Colon (tissue), 2 donors: ENCODE measurements around the gene TLE1.

Experiments
- FAIRE-seq: peaks from 2 replicates; lab custom pipeline; 2012; peaks lifted over from hg19 to GRCh38; lab: Jason Lieb, UNC
- donor health status: control.
- donor health status: control.

TLE1 gene

GRCh38 chr9:81573415-81574321 is 115.7 kb downstream of the TLE1 start:
- FAIRE-seq, result no peak

DNA sequence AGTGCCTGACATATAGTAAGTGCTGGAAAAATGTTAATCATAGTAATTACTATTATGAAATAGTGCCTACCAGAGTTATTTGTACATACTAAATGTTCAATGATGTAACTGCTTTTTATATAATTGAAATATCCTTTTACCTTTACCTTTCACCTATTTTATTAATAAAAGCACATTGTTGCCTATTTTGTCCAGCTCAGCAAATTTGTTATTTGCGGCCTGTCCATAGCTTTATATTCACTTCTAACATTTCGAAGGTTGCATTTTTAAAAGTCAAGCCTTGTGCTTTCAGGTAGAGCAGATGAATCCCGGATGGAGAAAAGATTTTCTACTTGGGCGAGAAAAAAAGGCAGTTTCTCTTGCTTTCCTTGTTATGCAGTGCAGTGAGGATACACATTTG is 119.3 kb downstream of the TLE1 start:
- FAIRE-seq, result no peak

DNA sequence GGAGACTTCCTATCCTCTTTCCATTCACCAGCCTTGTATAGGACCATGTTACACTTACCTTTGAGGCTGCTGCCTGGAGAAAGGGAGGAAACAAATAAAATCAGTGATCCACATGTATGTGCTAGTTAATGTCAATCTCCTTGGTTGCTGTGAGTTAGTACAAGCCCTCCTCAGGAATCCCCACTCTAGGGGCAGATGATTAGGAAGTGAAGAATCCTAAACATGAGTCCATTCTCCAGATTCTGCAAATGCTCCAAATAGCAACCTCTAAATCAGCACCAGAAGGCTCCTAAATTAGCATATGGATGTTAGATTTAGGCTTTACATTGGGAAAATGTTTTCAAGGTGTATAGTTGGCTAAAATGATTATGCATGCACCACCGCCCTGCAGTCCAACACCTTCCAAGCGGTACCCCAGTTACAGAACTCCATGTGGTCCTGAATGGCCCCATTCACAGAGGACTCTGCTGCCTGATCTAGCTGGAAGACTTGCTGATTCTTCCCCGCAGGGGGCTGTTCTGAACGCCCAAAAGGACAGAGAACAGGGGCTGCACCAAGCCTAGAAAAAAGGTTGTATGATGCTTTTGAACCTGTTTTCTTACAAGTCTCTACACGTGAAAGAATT is 123.2 kb downstream of the TLE1 start:
- FAIRE-seq, result no peak

- no peak for FAIRE-seq
These were observed 123.7 kb downstream of the TLE1 start for GRCh38 chr9:81565609-81566008.

DNA sequence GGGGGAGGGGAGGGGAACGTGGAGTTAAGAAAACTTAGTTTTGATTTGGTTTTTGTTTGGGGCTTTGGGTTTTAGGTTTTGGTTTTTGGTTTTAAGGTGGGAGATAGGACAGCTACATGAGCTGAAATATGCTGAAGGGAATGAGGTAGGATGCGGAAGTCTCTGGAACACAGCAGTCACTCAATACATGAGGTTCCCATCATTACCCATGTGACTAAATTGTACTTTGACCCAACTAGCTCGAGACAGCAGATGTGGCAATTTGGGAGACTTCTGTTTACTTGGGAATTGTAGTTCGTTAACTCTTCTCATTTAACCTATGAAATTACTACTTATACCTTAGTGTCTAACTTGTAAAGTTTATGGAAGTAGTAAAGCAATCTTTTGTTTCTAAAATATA is 124.2 kb downstream of the TLE1 start:
- peak; percentile 85 for FAIRE-seq

GRCh38 chr9:81564632-81565031 is 124.7 kb downstream of the TLE1 start:
- no peak for FAIRE-seq

DNA sequence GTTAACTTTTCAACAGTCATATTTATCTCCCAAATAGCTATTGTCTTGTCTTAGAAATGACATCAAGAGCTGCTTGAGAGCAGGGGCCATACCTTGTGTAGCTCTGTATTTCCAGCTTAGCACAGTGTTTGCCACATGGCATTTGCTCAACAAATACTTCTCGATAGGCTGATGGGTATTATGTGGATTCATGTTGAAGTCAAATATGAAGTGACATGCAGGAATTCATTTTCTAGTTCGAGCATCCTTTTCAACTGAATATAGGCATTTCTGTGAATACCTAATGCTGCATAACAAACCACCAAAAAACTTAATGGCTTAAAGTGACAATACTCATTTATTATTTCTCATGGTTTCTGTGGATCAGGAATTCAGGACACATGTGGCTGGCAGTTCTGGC is 125.6 kb downstream of the TLE1 start:
- no peak for FAIRE-seq

GRCh38 chr9:81563020-81563407 is 126.3 kb downstream of the TLE1 start:
- no peak for FAIRE-seq

DNA sequence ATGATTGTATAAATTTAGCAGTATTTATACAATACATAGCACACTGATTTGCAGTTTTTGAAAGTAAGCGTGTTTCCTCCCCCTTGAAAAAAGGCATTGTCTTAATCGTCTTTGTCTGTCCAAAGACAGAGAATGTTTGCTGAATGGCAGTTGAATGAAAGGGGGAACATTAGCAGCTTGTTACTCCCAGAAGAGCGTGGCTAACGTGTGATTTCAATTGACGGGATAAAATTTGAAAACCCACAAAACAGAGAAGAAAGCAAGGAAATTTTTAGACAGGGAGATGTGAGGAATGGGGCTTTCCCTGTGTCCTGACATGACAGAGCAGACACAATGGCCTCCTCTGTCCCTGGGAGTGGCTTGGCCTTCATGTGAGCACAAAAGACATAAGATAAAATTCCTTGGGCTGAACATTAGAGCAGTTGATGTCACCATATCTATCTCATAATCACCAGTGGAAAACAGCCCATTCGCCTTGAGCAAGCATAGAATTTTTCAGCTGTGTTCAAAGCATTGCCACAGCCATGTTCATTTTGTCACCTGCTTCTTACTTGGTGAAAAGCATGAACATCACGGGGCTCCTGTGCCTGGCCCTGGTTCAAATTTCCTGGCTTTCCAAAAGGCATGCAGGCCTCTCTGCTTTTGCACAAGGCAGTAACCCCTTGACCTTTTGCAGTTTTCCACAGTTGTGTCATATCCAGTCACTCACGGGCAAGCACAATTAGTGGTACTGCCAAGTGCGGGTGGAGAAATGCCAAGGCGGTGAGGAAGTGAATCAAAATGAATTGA is 126.9 kb downstream of the TLE1 start:
- no peak for FAIRE-seq

- FAIRE-seq, result no peak
These were observed 128.3 kb downstream of the TLE1 start for GRCh38 chr9:81560851-81561732.

DNA sequence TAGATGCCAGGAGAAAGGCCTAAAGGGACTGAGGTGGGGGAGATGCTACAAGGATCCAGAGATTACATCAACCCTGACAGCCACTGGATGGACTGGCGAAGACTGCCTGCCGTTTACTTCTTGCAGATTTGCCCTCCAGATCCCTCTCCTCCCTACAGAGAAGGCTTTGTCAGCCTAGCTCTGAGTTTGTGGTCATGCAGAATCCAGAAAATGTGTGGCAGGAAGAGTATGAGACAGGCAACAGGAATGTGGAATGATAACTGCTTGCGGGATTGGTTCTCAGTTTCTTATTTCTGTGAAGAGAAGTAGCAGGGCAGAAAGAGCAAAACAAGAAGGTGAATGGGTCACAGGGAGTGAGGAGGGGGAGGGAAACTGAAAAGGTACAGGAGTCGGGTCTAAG is 129.6 kb downstream of the TLE1 start:
- FAIRE-seq, result no peak

- FAIRE-seq, result no peak
These were observed 130.2 kb downstream of the TLE1 start for GRCh38 chr9:81559197-81559596.

DNA sequence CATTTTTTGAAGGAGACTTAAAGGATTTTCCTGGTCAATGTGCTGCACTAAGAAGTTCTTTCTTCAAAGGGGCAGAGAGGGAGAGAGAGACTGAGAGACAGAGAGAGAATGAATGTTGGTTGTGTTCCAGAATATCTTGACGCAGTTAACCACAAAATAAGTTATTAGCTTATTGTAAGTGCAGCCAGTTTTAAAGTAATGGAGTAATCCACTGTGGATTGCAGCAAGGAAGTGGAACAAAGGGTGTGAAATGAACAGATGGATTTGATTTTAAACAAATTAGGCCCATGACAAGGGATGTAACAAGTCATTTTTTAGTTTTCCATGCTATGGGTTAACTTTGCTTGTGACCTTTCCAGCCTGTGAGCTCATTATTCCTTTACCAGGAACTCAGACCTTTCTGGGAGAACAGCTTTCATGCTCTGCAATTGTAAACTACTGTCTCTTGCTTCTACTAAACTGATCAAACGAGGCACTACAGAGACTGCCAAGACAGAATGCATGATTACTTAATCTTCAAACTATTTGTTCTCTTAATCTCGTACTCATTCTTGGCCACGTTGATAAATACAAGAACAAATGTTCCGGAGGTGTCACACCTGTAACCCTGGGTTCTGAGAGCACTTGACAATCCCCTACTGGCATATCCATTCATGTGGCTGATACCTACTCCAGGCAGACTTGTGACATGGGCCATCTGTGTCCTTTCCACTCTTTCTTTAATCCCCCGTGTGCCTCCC is 131.1 kb downstream of the TLE1 start:
- FAIRE-seq, result no peak

DNA sequence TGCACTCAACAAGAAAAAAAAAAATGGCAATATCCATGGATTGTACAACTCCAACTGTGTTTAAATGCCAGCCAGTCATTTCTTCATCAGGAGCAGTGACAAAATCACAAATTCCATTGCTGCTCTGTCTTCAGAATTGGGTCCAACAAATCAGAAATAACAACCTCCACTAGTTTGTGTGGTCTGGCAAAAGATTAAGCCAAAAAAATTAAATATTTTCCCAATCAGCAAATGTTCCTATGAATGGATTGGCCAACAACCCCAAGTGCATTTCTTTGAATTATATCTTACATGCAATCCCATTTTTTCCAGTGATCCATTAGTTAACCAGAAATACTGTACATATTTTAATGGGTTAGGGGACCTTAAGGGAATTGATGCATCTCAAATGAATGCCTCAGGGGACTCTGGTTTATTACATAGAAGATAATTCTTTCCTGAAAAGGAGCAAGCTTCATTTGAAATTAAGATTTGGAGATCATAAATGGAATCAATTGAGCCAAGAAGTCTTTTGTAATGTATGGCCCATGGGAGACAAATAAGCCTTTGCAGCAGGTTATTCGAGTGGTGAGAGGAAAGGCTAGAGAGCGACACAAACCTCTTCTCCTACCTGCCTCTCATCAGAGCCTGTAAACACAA is 131.8 kb downstream of the TLE1 start:
- no peak for FAIRE-seq

DNA sequence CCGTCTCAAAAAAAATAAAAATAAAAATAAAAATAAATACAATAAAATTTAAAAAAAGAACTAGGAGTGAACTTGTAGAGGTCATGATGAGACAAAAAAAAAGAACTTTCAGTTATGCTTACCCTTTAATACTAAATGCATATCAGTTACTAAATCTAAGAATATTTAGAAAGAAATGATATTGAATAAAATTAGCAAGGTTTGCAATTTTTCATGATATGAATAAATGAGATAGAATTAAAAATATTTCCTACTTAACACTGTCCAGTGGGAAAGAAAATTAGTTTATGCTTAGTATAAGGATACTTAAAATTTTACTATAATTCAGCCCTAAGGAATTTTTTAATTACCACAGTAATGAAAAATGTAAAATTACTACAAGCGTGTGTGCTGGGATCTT is 132.4 kb downstream of the TLE1 start:
- FAIRE-seq, result no peak

- FAIRE-seq, result no peak
These were observed 136.8 kb downstream of the TLE1 start for GRCh38 chr9:81552581-81552991.

GRCh38 chr9:81550207-81550583 is 139.2 kb downstream of the TLE1 start:
- no peak for FAIRE-seq

GRCh38 chr9:81549500-81550206 is 139.7 kb downstream of the TLE1 start:
- FAIRE-seq, result no peak

DNA sequence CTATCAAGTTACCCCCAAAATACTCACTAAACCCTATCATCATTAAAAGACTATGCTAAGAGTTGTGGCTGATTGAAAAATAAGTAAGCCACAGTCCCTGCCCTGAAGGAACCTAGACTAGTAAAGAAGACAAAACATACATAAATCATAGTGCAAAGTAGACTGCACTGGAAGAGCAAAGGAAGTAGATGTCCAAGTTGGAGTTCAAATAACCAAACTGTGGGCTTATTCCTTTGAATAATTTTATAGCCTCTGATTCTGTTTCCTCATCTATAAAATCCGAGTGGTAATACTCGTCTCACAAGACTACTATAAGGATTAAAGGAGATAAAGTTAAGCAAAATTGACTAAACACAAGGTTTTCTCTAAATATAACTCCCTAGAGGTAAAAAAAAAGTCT is 140.4 kb downstream of the TLE1 start:
- FAIRE-seq, result no peak

- no peak for FAIRE-seq
These were observed 142.9 kb downstream of the TLE1 start for GRCh38 chr9:81546489-81546888.
